ENCODE results near the gene PTGIR. TPM values are rescaled to one million over a fixed set of nuclear protein-coding genes. Genes with fewer than 3 reads are reported as not detected.
A peak's percentile ranks its signal among the peaks of the same experiment; 100 is the strongest.

PTGIR gene
- total and polyA plus RNA-seq, 3 experiments from 2014 or later, result 17.7 to 18.4 TPM; not detected in 1

DNA sequence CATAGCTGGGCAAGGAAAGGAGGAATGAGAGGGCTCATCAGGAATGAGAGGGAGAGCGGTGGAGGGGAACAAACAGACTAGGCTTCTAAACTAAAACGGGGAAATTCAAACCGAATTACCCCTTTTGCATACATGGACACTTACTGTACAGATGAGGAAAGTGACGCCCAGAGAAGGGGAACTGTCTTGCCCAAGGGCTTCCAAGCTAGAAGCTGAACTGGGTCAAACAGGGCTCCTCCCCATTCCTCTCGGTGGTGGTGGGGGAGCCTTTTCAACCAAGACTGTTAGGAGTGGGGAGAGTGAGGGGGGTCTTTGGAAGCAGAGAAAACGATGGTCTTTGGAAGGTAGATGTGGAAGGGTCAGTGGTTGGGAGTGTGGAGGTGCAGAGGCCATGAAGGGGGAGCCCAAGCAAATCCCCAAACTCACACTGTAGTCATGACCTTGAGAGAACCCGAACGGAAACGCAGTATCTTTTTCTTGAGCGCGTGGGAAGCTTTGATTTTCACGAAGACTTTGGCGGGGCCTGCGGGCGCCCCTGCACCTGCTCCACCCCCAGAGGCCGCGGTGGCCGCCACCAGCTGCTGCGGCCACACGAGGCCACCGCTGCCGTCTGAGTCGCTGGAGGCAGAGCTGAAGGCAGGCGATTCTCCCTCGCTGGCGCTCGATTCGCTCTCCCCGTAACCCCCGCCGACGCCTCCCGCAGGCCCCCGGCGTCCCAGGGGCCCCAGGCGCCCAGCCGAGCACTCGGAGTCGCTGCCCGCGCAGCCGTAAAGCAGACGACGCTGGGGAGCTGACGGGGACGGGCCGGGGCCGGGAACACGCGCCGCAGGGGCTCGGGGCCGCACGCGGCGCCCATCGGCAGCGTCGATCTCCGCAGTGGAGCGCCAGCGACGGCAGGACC lies 23.4 kb upstream of the PTGIR start:
- CTCF ChIA-PET, result no interaction called here
- peak overlapping the region in 3 of 7 donors; percentile 46 to 75 (median 66) for H3K4me3 Mint-ChIP-seq
- no peaks in the 10 kb centered on the region for H3K27me3 ChIP-seq (ENCODE audit: insufficient read depth, low read length, poor library complexity, severe bottlenecking)

DNA sequence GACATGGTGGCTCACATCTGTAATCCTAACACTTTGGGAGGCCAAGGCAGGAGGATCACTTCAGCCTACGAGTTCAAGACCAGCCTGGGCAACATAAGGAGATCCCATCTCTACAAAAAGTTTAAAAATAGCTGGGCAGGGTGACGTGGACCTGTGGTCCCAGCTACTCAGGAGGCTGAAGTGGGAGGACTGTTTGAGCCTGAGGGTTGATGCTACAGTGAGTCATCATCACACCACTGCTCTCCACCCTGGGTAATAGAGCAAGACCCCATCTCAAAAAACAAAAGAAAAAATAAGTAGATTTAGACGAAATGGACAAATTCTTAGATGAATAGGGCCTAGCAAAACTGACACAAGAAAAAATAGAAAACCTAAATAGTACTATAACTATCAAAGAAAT lies 21.5 kb upstream of the PTGIR start:
- DNase-seq, result no peak
- H3K4me3 ChIP-seq (ENCODE audit: low read length), result no peak overlapping the region
- no peaks in the 10 kb centered on the region for H3K27me3 ChIP-seq (ENCODE audit: insufficient read depth, low read length, poor library complexity, severe bottlenecking)
- ChIA-PET POLR2A (no interaction called here), CTCF (no interaction called here)
- Mint-ChIP-seq H3K9me3 (peaks cover 0 to 18% (median 9%) of the 10 kb centered on the region in 5 donors), H3K27ac (no peak overlapping the region), H3K36me3 (peaks cover 0 to 17% (median 1%) of the 10 kb centered on the region in 3 donors), H3K27me3 (peaks cover 43 to 60% of the 10 kb centered on the region in 2 donors), H3K4me1 (peaks cover 8 to 12% (median 10%) of the 10 kb centered on the region in 3 donors), H3K4me3 (no peak overlapping the region)
- no peaks in the 10 kb centered on the region for H3K36me3 ChIP-seq (ENCODE audit: insufficient read depth, low read length)
- H3K27ac ChIP-seq (ENCODE audit: low read depth, low read length), result no peak overlapping the region
- H3K9me3 ChIP-seq (ENCODE audit: low read length), result no peaks in the 10 kb centered on the region
- no peaks in the 10 kb centered on the region for H3K4me1 ChIP-seq (ENCODE audit: insufficient read depth, low read length)

More for the DNA sequence above, 23.4 kb upstream of the PTGIR start:
- Mint-ChIP-seq H3K36me3 (peaks cover 0 to 17% (median 1%) of the 10 kb centered on the region in 3 donors), H3K9me3 (peaks cover 0 to 18% (median 9%) of the 10 kb centered on the region in 5 donors), H3K27ac (peak overlapping the region in 2 of 8 donors; percentile 14 to 50), H3K27me3 (peaks cover 39 to 61% of the 10 kb centered on the region in 2 donors), H3K4me1 (peaks cover 8 to 12% (median 10%) of the 10 kb centered on the region in 3 donors)
- Histone ChIP-seq H3K36me3 (ENCODE audit: insufficient read depth, low read length) (no peaks in the 10 kb centered on the region), H3K9me3 (ENCODE audit: low read length) (no peaks in the 10 kb centered on the region), H3K27ac (ENCODE audit: low read depth, low read length) (no peak overlapping the region), H3K4me3 (ENCODE audit: low read length) (no peak overlapping the region), H3K4me1 (ENCODE audit: insufficient read depth, low read length) (no peaks in the 10 kb centered on the region)
- no peak for DNase-seq
- POLR2A ChIA-PET, result interaction anchor here (0.5 kb wide), 1 partner anchor 969 kb away, joined by 6 read pairs; no protein-coding TSS in a partner anchor

DNA sequence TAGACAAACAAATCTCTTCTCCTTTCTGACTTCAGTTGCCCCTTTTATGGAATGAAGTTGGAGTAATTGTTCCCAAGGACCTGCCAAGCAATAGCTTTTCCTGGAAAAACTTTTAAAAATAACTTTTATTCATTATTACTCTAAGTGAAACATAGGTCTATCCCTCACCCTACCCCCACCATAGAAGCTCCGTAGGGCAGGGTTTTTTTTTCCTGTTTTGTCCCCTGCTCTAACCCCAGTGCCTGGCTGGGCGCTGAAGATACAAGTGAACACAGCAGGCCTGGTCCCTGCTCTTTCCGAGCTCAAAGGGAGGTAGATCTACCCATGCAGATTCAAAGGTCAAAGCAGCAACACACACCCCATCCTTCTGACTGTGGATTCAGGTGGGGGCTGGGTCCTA lies 19.8 kb upstream of the PTGIR start:
- Histone ChIP-seq H3K27ac (ENCODE audit: low read depth, low read length) (no peak overlapping the region), H3K4me3 (ENCODE audit: low read length) (no peak overlapping the region), H3K9me3 (ENCODE audit: low read length) (no peaks in the 10 kb centered on the region), H3K4me1 (ENCODE audit: insufficient read depth, low read length) (peaks cover 1% of the 10 kb centered on the region), H3K36me3 (ENCODE audit: insufficient read depth, low read length) (no peaks in the 10 kb centered on the region), H3K27me3 (ENCODE audit: insufficient read depth, low read length, poor library complexity, severe bottlenecking) (no peaks in the 10 kb centered on the region)
- Mint-ChIP-seq H3K9me3 (peaks cover 0 to 18% (median 9%) of the 10 kb centered on the region in 5 donors), H3K4me3 (no peak overlapping the region), H3K27me3 (peaks cover 39 to 55% of the 10 kb centered on the region in 2 donors), H3K27ac (no peak overlapping the region), H3K36me3 (peaks cover 0 to 17% (median 1%) of the 10 kb centered on the region in 3 donors), H3K4me1 (peaks cover 4 to 8% (median 7%) of the 10 kb centered on the region in 3 donors)
- no peak for DNase-seq
- ChIA-PET POLR2A (no interaction called here), CTCF (no interaction called here)

DNA sequence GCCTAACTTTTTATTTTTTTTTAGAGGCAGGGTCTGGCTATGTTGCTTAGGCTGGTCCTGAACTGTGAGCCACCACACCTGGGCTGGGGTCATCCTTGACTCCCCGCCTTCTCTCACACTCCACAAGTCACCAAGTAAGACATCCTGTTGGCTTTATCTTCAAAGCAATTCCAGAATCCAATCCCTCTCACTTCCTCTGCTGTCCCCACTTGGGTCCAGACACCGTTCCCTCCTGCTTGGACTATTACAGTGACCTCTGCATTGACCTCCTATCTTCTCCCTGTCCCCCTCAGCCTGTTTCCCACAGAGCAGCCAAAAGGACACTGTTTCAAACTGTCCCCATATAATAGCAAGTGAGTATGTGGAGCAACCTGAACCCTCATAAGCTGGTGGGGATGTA lies 15.8 kb upstream of the PTGIR start:
- Mint-ChIP-seq H3K4me3 (peak overlapping the region in 3 of 7 donors; percentile 6 to 54 (median 17)), H3K4me1 (peaks cover 0 to 3% (median 0%) of the 10 kb centered on the region in 3 donors), H3K36me3 (peaks cover 0 to 2% (median 0%) of the 10 kb centered on the region in 3 donors), H3K9me3 (peaks cover 0 to under 1% (median 0%) of the 10 kb centered on the region in 5 donors), H3K27ac (peak overlapping the region in 1 of 8 donors; percentile 11), H3K27me3 (peaks cover 22 to 30% of the 10 kb centered on the region in 2 donors)
- peaks cover 18% of the 10 kb centered on the region for H3K4me1 ChIP-seq (ENCODE audit: insufficient read depth, low read length)
- no peaks in the 10 kb centered on the region for H3K27me3 ChIP-seq (ENCODE audit: insufficient read depth, low read length, poor library complexity, severe bottlenecking)
- H3K4me3 ChIP-seq (ENCODE audit: low read length), result no peak overlapping the region
- H3K27ac ChIP-seq (ENCODE audit: low read depth, low read length), result no peak overlapping the region
- ChIA-PET POLR2A (no interaction called here), CTCF (interaction anchor here (1.1 to 1.4 kb wide), 2 partner anchors 64 to 109 kb away, joined by 3 to 4 read pairs; no protein-coding TSS in a partner anchor)
- no peaks in the 10 kb centered on the region for H3K9me3 ChIP-seq (ENCODE audit: low read length)
- H3K36me3 ChIP-seq (ENCODE audit: insufficient read depth, low read length), result no peaks in the 10 kb centered on the region
- DNase-seq, result no peak

DNA sequence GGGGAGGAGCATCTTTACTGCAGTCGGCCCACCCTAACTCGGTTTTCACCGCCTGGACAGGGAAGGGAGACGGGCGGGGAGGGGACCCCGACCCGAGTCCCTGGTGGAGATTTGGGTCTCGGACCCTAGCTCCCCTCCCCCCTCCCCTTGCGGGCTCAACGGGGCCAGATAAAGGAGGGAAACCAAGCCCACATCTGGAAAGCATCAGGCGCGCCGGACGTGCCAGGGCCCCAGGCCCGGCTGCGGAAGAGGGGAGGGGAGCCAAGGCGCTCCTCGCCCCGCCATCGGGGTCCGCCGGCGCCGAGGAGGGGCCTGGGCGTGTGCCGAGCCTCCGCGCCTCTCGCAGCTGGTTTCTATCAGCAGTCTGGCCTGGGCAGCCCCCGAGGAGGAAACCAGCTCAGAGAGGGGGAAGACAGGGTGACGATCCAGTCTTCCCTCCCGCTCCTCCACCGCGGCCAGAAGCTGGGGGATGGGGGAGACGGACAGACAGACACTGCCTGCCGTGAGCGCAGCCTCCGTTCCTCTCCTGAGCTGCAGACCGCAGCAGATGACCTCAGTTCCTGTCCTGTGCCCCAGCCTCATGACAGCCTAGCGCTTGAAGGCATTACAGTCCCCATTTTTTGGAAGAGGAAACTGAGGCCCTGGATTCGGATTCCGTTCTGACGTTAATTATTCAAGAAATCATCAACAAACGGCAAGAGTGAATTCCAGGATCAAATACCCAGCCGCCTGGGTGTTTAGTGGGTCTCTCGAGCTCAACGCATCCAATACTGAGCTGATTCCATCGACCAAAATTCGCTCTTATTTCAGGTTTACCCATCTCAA lies 14.7 kb upstream of the PTGIR start:
- POLR2A ChIA-PET, result no interaction called here
- H3K4me3 ChIP-seq (ENCODE audit: low read length), result peak overlapping the region; percentile 30
- CTCF ChIA-PET, result interaction anchor here (0.9 to 1.4 kb wide), 6 partner anchors 23 to 180 kb away, joined by 3 to 4 read pairs (median 3); no protein-coding TSS in a partner anchor

DNA sequence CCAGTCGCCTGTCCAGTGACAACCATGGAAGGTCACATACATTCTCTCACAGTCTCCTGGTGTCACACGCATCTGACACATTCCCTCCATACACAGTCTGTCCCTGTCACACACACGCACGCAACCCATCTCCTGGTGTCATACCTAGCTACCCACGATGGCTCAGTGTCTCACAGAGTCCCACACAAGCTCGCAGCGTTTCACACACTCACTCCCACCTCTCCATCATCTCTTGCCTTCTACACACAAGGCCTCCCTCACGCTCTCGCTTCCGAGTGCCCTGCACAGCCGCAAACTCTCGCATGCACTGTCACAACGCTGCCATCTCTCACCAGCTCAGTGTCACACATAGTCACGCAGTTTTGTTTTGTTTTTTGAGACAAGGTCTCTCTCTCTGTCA lies 12.3 kb upstream of the PTGIR start:
- Mint-ChIP-seq H3K36me3 (no peaks in the 10 kb centered on the region), H3K4me3 (no peak overlapping the region), H3K9me3 (no peaks in the 10 kb centered on the region), H3K27me3 (peaks cover 24 to 32% of the 10 kb centered on the region in 2 donors), H3K4me1 (peaks cover 15 to 25% (median 21%) of the 10 kb centered on the region in 3 donors), H3K27ac (no peak overlapping the region)
- peaks cover 37% of the 10 kb centered on the region for H3K4me1 ChIP-seq (ENCODE audit: insufficient read depth, low read length)
- CTCF ChIA-PET, result interaction anchor here (1.0 to 1.2 kb wide), 4 partner anchors 10 to 29 kb away, joined by 3 to 5 read pairs (median 3); no protein-coding TSS in a partner anchor
- DNase-seq, result no peak
- H3K27me3 ChIP-seq (ENCODE audit: insufficient read depth, low read length, poor library complexity, severe bottlenecking), result no peaks in the 10 kb centered on the region
- no peaks in the 10 kb centered on the region for H3K9me3 ChIP-seq (ENCODE audit: low read length)
- POLR2A ChIA-PET, result no interaction called here
- H3K27ac ChIP-seq (ENCODE audit: low read depth, low read length), result no peak overlapping the region
- H3K36me3 ChIP-seq (ENCODE audit: insufficient read depth, low read length), result no peaks in the 10 kb centered on the region
- no peak overlapping the region for H3K4me3 ChIP-seq (ENCODE audit: low read length)

More for the DNA sequence above, 14.7 kb upstream of the PTGIR start:
- H3K27ac ChIP-seq (ENCODE audit: low read depth, low read length), result no peak overlapping the region
- H3K27me3 ChIP-seq (ENCODE audit: insufficient read depth, low read length, poor library complexity, severe bottlenecking), result no peaks in the 10 kb centered on the region
- H3K36me3 ChIP-seq (ENCODE audit: insufficient read depth, low read length), result no peaks in the 10 kb centered on the region
- peaks cover 2 to 10% (median 5%) of the 10 kb centered on the region in 3 donors for H3K4me1 Mint-ChIP-seq
- peak overlapping the region in 3 of 7 donors; percentile 42 to 58 (median 50) for H3K4me3 Mint-ChIP-seq
- peaks cover 25 to 30% of the 10 kb centered on the region in 2 donors for H3K27me3 Mint-ChIP-seq
- no peaks in the 10 kb centered on the region for H3K9me3 ChIP-seq (ENCODE audit: low read length)
- no peak for DNase-seq
- H3K27ac Mint-ChIP-seq, result no peak overlapping the region
- no peaks in the 10 kb centered on the region for H3K9me3 Mint-ChIP-seq
- H3K36me3 Mint-ChIP-seq, result no peaks in the 10 kb centered on the region
- peaks cover 21% of the 10 kb centered on the region for H3K4me1 ChIP-seq (ENCODE audit: insufficient read depth, low read length)

DNA sequence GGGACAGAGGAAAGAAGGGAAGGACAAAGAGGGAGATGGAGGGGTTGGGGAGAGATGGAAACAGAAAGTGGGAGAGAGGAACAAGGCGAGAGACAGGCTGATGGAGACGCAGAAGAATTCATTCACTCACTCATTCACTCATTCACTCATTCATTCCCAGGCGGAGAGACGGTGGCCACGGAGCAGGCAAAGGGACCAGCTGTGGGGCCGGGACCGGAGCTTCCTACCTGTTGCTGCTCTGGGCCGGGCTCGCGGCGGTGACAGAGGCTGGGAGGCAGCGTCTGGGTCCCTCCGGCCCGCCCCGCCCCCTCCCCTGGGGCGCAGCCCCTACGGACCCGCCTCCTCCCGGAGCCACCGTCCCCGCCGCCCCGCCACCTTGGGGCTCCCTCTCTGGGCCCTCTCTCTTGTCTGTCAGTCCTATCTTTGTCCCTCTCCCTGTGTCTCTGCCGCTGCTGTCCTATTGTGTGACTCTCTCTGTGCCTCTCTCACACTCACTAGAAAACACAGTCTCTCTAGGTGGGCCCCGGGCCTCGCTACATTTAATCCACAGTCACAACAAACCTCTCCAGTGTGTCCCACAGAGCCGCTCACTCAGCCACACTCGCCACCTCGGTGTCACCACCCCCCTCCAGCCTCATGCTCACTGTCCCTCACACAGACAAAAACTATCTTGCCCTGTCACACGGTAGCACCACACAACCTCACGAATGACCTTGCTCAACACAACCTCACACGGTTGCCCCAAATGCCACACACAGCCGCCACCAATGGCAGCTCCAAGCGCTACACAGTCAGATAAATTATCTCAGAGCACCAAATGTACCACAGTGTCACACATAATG lies 11.3 kb upstream of the PTGIR start, which contains the start of gene GNG8:
Gene GNG8, minus strand, starts transcription at position 283 of the 842 bp plus-strand sequence. CDS start 1,520 bp downstream, outside the sequence.
- Histone ChIP-seq H3K27ac (ENCODE audit: low read depth, low read length) (no peak within 1 kb of the TSS), H3K4me1 (ENCODE audit: insufficient read depth, low read length) (peaks cover 37% of the 10 kb centered on the region), H3K27me3 (ENCODE audit: insufficient read depth, low read length, poor library complexity, severe bottlenecking) (no peaks in the 10 kb centered on the region), H3K36me3 (ENCODE audit: insufficient read depth, low read length) (no peaks in the 10 kb centered on the region), H3K9me3 (ENCODE audit: low read length) (no peaks in the 10 kb centered on the region), H3K4me3 (ENCODE audit: low read length) (no peak within 1 kb of the TSS)
- peak in 1 of 5 donors; percentile 39 for DNase-seq
- Mint-ChIP-seq H3K9me3 (no peaks in the 10 kb centered on the region), H3K4me3 (peak within 1 kb of the TSS in 3 of 7 donors; percentile 33 to 76 (median 39)), H3K27me3 (peaks cover 18 to 35% of the 10 kb centered on the region in 2 donors), H3K36me3 (no peaks in the 10 kb centered on the region), H3K27ac (peak within 1 kb of the TSS in 4 of 8 donors; percentile 19 to 93 (median 50)), H3K4me1 (peaks cover 15 to 25% (median 21%) of the 10 kb centered on the region in 3 donors)
- ChIA-PET POLR2A (no interaction called here), CTCF (interaction anchor here (1.2 to 2.1 kb wide), 3 partner anchors 21 to 28 kb away, joined by 3 to 7 read pairs (median 5); partner anchors contain the start of gene DACT3)
